Stimulated activated CD4-positive, alpha-beta T cell treated with anti-CD3 and anti-CD28 coated beads, Interleukin-2, amount 100 ng/mL, for 4 hours (primary cell): Measurements from ENCODE around the gene VPS16.
A peak's percentile ranks its signal among the peaks of the same experiment; 100 is the strongest.
"Not testable (repeated sequence)": the region's sequence is repeated elsewhere in the genome, so short reads cannot be mapped to it uniquely, and the experiment has no call there.

ENCODE experiments used
- DNase-seq: peaks from one replicate; pipeline ENCODE4 v3.0.0-alpha.2; 2020; ENCODE audit warnings: low read depth

Gene VPS16

GRCh38 chr20:2871661-2872458, 31.3 kb downstream of the VPS16 start:
- no peak for DNase-seq

GRCh38 chr20:2872459-2873009, 32.0 kb downstream of the VPS16 start:
- peak; percentile 71 for DNase-seq

GRCh38 chr20:2873010-2873746, 32.6 kb downstream of the VPS16 start, which contains the start of gene PTPRA:
Gene PTPRA, plus strand, starts transcription at chr20:2873481. Its CDS starts 90,797 bp downstream, at chr20:2964278.
- peak; percentile 87 for DNase-seq

- DNase-seq: peak; percentile 31
Measured at GRCh38 chr20:2873747-2874041, 33.1 kb downstream of the VPS16 start.

- DNase-seq: no peak
Measured at GRCh38 chr20:2874456-2874855, 33.9 kb downstream of the VPS16 start.

- no peak for DNase-seq
Measured at GRCh38 chr20:2875690-2876203, 35.2 kb downstream of the VPS16 start.

- DNase-seq: no peak
Measured at GRCh38 chr20:2878515-2878914, 38.0 kb downstream of the VPS16 start.

GRCh38 chr20:2879146-2879545, 38.6 kb downstream of the VPS16 start:
- DNase-seq: no peak

- no peak for DNase-seq
Measured at GRCh38 chr20:2880650-2881049, 40.1 kb downstream of the VPS16 start.

- DNase-seq: no peak
Measured at GRCh38 chr20:2883726-2884637, 43.4 kb downstream of the VPS16 start.

- no peak for DNase-seq
Measured at GRCh38 chr20:2887715-2888114, 47.2 kb downstream of the VPS16 start.

GRCh38 chr20:2888224-2888955, 47.8 kb downstream of the VPS16 start:
- no peak for DNase-seq

- no peak for DNase-seq
Measured at GRCh38 chr20:2889209-2889608, 48.7 kb downstream of the VPS16 start.

GRCh38 chr20:2889797-2890196, 49.3 kb downstream of the VPS16 start:
- DNase-seq: no peak

GRCh38 chr20:2890742-2891141, 50.2 kb downstream of the VPS16 start:
- DNase-seq: no peak

- no peak for DNase-seq
Measured at GRCh38 chr20:2891343-2891742, 50.8 kb downstream of the VPS16 start.

GRCh38 chr20:2892376-2892775, 51.8 kb downstream of the VPS16 start:
- no peak for DNase-seq

GRCh38 chr20:2894221-2894620, 53.7 kb downstream of the VPS16 start:
- no peak for DNase-seq

- DNase-seq: not testable (repeated sequence)
Measured at GRCh38 chr20:2895154-2895553, 54.6 kb downstream of the VPS16 start.

- DNase-seq: no peak
Measured at GRCh38 chr20:2899243-2899642, 58.7 kb downstream of the VPS16 start.
